ENCODE results near the gene EBF3. TPM values are rescaled to one million over a fixed set of nuclear protein-coding genes. Genes with fewer than 3 reads are reported as not detected.

Gene EBF3
- total RNA-seq, 1 donor from 2014 or later: 1.2 TPM

- Mint-ChIP-seq H3K36me3 (no peaks in the 10 kb centered on the region), H3K27me3 (ENCODE audit: low read depth) (peaks cover 11% of the 10 kb centered on the region), H3K4me3 (no peak overlapping the region), H3K27ac (no peak overlapping the region), H3K4me1 (peaks cover 4% of the 10 kb centered on the region), H3K9me3 (peaks cover 4% of the 10 kb centered on the region)
- TF ChIP-seq CTCF (IDR thresholded peaks at IDR 0.05; ENCODE audit: unreplicated experiment): peak; percentile 36
- DNase-seq (ENCODE audit: low spot score in 2 of 2, unreplicated experiment in 2 of 2): no peak
These were observed 110.5 kb downstream of the EBF3 start for GRCh38 chr10:129853562-129853903.

- no peak overlapping the region for H3K27ac Mint-ChIP-seq
- H3K36me3 Mint-ChIP-seq: no peaks in the 10 kb centered on the region
- peaks cover 11% of the 10 kb centered on the region for H3K27me3 Mint-ChIP-seq (ENCODE audit: low read depth)
- peaks cover 4% of the 10 kb centered on the region for H3K9me3 Mint-ChIP-seq
- no peak for DNase-seq (ENCODE audit: low spot score in 2 of 2, unreplicated experiment in 2 of 2)
- no peak for TF ChIP-seq CTCF (IDR thresholded peaks at IDR 0.05; ENCODE audit: unreplicated experiment)
- no peak overlapping the region for H3K4me3 Mint-ChIP-seq
- peaks cover 4% of the 10 kb centered on the region for H3K4me1 Mint-ChIP-seq
These were observed 111.1 kb downstream of the EBF3 start for GRCh38 chr10:129852829-129853561.

GRCh38 chr10:129851941-129852640, 112.0 kb downstream of the EBF3 start:
- Mint-ChIP-seq H3K36me3 (no peaks in the 10 kb centered on the region), H3K4me1 (peaks cover 4% of the 10 kb centered on the region), H3K4me3 (no peak overlapping the region), H3K27me3 (ENCODE audit: low read depth) (peaks cover 11% of the 10 kb centered on the region), H3K27ac (no peak overlapping the region), H3K9me3 (peaks cover 4% of the 10 kb centered on the region)
- DNase-seq (ENCODE audit: low spot score in 2 of 2, unreplicated experiment in 2 of 2): no peak
- no peak for TF ChIP-seq CTCF (IDR thresholded peaks at IDR 0.05; ENCODE audit: unreplicated experiment)

- Mint-ChIP-seq H3K4me3 (no peak overlapping the region), H3K36me3 (no peaks in the 10 kb centered on the region), H3K27ac (no peak overlapping the region), H3K4me1 (peaks cover 4% of the 10 kb centered on the region), H3K27me3 (ENCODE audit: low read depth) (peaks cover 8% of the 10 kb centered on the region), H3K9me3 (no peaks in the 10 kb centered on the region)
- no peak for DNase-seq (ENCODE audit: low spot score in 2 of 2, unreplicated experiment in 2 of 2)
- TF ChIP-seq CTCF (IDR thresholded peaks at IDR 0.05; ENCODE audit: unreplicated experiment): no peak
These were observed 113.3 kb downstream of the EBF3 start for GRCh38 chr10:129850790-129851189.

GRCh38 chr10:129850316-129850715, 113.8 kb downstream of the EBF3 start:
- DNase-seq (ENCODE audit: low spot score in 2 of 2, unreplicated experiment in 2 of 2): no peak
- Mint-ChIP-seq H3K27me3 (ENCODE audit: low read depth) (peaks cover 8% of the 10 kb centered on the region), H3K36me3 (no peaks in the 10 kb centered on the region), H3K4me3 (no peak overlapping the region), H3K27ac (no peak overlapping the region), H3K4me1 (peaks cover 4% of the 10 kb centered on the region), H3K9me3 (no peaks in the 10 kb centered on the region)
- TF ChIP-seq CTCF (IDR thresholded peaks at IDR 0.05; ENCODE audit: unreplicated experiment): no peak
